MV-4-11 (cell line): Measurements from ENCODE around the gene PPP2R2C.

Experiments used
- DNase-seq: peaks from one replicate; lab custom pipeline; 2025; lab: John Stamatoyannopoulos, UW

PPP2R2C gene

DNA sequence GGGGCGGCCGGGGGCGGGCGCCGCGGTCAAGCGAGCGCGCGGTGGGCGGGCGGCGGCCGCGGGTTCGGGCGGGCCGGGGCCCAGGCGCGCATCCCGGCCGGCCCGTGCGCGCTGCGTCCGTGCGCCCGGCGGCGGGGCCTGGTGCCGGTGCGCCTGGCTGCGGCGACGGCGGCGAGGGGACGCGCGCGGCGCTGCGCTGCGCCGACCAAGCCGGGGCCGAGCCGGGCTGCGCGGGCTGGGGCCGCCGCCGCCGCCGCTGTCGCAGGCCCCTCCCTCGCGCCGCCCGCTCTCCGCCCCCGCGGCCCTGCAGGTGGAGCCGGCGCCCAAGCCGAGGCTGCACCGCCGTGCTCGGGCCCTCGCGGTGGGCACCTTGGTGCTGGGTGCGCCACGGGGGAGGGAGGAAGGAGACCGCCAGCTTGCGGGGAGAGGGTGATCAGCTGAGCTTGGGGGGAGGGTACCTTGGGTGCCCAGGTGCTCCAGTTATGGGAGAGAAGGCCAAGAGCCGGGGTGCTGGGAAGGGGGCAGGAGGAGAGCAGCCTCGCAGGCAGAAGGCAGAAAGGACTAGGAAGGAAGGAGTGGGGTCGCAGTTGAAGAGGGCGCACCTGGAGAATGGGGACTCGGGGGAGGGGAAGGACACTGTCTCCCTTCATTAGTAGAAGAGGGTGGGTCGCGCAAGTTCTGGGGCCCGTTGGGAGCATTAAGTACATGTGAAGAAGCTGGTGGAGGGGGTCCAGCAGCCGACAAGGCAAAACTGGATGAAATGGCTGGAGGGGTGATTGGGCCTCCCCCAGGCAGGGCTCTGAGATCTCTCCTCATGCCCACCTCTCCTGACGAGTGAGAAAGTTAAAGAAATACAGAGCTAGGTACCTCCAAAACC lies at the start of gene PPP2R2C:
TSS of gene PPP2R2C (minus strand) at position 228 of the 877 bp plus-strand sequence. CDS start 385 bp downstream, outside the sequence.
- no peak for DNase-seq

DNA sequence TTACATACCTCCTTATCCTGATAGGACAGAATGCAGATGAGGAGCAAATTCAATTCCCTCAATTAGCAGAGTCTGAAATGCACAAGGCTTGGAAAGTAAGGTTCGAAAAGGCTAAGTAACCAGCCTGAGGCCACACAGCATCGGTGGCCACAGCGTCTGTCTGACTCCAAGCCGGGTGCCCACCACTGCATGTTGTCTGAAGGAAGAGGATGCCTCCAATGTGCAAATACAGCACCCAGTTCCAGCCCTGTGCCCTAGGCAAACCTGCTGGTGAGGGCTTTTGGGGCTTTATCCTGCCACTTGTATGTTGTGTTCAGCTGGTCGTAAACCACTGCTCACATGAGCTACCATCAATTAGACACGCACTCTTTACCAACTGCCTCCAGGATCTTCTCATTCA lies 48.6 kb upstream of the PPP2R2C start:
- DNase-seq = no peak

DNA sequence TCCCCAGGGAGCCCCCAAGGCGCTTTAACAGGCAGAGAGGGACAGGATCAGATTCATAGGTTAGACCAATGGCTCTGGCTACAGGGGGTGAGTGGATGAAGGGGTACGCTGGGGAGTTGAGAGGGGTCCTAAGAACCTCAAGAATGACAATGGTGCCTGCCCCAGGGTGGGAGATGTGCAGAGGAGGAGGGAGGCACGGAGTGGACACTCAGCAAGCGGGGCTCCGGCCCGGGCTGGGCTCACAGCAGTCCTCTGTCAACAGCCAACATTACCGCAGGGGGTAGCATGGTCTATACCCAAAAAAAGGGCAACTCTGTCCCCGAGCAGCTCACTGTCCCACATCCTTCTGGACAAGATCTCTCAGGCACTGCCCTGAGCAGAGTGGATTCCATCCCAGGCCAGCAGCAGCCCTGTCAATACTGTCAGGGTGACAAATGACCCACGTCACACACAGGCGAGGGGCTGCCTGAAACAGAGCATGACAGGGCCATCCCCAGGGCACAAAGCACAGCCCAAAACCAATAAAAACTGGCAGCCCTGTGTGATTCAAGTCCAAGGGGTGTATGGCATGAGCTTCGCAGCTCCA lies 47.7 kb upstream of the PPP2R2C start:
- DNase-seq = no peak

DNA sequence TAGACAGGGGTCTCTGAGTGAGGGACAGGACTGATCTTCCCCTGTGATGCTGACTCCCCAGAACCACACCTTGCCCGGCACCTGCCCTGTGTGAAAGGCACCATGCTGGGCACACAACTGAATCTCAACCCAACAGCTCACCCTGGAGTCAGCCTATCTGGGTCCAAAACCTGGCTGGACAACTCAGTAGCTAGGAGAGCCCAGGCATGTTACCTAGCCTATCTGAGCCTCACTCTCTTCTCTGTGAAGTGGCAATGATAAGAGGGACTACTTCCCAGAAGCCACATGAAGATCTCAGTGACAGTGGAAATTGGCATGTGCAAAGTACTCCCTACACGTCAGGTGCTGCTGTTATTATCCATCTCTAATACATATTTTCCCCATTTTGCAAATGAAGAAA lies 44.8 kb upstream of the PPP2R2C start:
- DNase-seq = no peak

DNA sequence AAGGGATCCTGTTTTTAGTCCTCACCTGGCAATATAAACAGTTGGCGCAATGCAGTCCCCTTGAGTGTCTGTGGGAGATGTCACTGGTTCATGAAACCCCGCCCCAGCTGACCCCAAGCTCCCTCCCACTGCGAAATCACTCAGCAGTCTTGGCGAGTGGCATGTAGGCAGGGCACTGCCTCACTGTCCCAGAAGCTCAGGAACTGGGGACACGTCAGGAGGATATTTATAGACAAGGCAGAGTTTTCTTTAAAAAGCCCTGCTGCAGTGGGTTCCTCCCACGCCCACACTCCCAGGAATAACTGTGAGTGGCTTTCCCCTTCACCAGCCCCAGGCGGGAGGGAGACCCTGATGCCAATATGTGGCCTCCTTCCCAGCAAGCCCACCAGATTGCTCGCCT lies 44.3 kb upstream of the PPP2R2C start:
- DNase-seq = no peak

DNA sequence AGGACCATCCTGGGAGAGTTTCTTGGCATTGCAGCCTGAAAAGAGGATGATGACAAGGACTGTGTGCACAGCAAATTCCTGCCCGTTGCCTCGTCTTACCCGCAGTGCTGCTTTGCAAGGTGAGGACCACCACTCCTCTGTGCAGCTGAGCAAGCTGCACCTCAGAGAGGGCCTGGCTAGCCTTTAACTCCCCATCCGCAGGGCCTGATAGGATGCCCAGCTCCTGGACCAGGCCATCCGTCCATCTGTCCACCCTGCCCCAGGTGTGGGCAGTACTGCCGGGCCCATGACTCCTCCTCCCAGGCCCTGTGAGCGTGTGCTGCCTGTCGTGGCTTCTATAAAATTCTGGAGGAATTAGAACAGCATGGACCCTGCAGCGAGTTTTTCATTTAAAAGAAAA lies 43.9 kb upstream of the PPP2R2C start:
- DNase-seq = no peak

DNA sequence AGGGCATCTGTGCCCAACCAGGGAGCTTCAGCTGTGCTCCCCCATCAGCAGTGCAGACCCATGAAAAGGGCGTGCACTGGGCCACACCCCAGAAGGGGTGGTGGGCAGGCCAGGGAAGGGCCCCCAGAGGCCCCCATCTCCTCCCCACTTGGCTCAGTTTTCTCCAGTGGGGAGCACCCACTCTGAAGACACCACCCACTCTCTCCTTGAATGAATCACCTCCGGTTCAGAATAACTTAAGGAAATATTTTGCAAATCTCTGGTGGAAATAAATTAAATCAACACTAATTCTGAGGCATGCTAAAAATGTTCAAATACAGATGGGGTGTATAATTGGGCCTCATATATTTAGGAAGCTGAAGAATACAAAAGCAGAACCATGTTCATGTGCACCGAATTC lies 41.3 kb upstream of the PPP2R2C start:
- DNase-seq = no peak

DNA sequence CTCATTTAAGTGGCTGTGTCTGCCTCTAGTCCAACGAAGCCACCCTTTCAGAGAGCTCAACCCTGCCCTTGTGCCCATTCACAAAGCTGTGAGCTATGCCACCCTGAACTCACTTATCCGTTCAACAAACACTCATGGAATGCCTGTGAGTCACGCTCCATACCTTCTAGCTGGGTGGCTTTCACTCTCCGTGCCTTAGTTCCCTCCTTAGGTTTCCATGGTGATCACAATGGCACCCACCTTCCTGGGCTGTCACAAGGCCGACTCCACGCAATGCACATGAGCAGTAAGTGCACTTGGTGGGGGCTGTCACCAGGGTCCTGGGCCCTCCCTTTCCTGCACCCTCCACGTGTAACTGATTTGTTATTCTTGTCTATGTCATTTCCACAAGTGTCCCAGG lies 37.2 kb upstream of the PPP2R2C start:
- DNase-seq = no peak

DNA sequence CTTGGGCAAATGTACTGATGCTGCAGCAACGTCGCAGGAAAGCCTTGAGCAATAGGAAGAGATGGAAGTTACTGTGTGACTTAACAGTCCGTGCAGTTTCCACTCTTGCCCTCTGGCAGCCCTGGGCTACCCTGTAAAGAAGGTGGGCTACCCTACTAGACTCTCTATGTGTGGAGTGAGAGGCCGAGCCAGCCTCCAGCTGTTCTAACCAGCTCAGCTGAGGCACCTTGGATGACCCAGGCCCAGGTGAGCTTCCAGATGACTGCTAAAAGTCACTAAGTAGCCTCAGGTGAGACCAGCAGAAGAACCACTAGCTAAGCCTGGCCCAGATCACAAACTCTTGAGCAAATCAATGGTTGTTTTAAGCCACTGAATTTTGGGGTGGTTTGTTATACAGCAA lies 34.9 kb upstream of the PPP2R2C start:
- no peak for DNase-seq

DNA sequence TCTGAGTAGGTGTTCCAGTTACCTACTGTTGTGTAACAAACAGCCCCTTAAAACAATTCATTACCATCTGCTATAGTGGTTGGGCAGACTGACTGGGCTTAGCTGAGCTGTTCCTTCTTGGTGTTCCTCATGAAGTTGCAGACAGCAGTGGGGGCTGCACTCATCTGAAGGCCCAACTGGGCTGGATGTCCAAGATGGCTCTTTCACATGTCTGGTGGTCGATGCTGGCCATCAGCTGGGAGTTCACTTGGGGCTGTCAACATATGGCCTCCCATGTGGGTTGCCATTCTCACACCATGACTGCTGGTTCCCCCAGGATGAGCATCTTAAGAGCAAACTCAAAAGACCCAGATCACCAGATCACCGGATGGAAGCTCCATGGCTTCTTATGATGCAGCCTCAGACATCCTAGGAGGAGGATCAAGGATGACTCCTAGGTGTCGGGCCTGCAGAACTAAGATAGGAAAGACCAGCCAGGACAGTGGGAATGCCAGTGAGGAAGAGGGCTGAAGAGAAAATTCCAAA lies 34.3 kb upstream of the PPP2R2C start:
- no peak for DNase-seq

DNA sequence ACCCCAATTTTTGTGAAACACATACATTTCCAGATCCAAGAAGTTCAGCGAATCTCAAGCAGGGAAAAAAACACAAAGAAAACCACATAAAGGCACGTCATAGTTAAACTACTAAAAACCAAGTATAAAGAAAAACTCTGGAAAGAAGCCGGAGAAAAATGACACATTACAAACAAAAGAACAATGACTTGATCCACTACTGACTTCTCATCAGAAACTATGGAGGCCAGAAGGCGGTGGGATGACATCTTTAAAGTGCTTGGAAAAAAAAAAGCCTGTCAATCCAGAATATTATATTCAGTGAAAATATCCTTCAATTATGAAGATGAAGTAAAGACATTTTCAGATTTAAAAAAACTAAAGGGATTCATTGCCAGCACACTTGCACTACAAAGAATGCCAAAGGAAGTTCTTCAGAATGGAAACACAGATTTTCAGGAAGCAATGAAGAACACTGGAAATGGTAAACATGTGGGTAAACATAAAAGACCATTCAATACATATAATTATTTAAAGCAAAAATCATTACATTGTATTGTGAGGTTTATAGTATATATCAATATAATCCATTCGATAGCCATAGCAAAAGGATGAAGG lies 32.6 kb upstream of the PPP2R2C start:
- DNase-seq = peak; percentile 2

DNA sequence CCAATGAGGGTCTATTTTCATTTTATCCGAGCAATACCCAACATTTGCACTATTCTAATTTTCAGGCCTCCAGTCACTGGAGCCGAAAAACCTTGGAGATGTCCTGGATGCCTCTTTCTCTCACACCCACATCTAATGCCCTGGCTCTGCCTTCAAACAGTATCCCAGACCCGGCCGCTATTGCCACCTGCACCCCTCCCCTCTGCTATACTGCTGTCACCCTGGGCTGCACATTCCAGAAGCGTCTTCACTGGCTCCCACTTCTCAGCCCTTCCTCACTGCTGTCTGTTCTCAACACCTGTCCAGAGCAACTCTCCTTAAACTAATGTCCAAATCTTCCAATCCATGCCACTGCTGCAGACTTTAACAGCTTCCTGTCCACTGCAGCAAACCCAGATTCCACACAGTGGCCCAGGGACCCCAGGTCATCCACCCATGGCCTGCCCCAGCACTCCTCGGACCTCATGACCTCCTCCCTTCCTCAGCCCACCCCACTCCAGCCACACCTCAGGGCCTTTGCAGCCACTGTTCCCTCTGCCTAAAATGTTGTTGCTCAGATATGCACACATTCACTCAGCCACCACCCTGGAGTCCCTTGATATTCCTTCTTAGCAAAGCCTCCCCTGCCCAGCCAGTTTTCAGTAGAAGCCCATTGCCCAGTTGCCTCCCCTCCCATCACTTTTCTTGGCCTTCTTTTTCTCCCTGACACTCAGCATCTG lies 30.5 kb upstream of the PPP2R2C start:
- DNase-seq = no peak

DNA sequence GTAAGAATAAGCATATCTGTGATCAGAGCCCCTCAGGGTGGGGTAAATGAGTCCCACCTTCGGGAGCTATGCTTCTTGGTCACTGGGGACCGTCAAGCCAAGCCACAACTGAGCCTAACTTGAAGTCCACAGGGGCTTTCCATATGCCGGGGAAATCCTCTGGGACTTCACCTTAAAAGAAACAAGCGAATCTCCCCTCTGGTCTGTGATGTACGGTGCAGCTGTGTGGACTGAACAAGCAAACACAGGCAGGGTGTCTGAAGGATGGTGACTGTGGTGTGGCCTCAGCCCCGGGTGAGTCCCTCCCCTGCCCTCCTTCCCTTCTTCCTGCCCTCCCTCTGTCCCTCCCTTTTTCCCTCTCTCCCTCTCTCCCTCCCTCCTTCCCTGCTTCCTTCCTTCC lies 29.7 kb upstream of the PPP2R2C start:
- no peak for DNase-seq

DNA sequence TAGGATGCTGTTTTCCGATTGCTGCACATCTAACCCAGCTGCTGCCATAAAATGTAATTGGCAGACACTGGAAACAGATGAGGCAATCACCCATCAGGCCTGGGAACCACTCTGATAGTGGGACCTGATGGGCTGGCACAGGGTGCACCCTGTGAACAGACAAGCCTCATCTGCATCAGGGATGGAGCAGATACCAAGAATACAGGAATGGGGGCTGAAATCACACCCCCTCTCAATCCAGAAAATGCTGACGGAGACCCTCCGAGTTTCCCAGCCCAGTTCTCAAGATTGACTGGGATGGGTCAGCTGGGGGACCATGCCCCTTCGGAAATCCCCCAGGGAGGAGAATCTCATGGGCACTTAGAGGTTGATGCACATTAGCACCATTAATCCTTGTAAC lies 28.8 kb upstream of the PPP2R2C start:
- DNase-seq = no peak

DNA sequence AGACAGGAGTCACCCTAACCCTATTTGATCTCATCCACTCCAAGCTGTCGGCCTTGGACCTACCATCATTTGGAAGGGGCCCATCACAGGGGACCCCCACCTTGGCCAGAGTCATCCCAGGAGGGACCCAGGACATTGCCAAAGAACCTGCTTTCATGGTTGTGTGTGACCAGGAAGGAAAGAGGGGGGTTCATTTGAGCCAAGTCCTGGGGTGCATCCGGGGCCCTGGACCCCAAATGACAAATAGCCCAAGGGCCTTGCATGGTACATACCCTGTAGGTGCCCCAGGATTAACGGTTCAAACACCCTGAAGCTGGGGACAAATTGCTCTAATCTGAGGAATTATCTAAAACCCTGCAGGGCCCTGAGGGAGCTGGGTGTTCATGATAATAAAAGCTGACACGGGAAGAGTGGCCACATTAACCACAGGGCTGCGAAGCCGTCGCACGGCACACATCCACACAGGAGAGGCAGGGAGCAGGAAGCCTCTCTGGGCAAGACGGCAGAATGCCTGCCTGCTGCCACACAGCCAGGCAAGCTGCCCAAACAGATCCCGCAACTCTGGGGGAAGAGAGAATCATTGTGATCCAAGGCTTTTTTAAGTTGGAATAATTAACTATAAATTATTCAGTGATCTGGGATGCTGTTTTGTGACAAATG lies 28.2 kb upstream of the PPP2R2C start:
- no peak for DNase-seq

DNA sequence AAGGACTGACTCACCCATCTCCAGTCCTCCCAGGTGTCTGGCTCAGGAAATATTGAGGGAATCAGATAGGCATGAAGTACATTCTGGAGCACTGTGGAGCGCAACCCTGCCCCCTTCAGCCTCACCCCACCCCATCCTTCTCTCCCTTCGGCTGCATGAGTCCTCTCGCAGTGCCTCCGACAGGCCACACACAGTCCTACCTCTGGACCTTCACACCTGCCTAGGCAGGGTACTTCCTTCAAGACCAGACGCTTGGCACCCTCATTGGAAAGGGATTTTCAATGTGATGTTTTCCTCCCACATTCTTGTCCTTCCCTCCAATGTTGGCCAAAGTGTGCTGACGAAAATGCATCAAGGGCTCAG lies 26.8 kb upstream of the PPP2R2C start:
- DNase-seq = no peak

DNA sequence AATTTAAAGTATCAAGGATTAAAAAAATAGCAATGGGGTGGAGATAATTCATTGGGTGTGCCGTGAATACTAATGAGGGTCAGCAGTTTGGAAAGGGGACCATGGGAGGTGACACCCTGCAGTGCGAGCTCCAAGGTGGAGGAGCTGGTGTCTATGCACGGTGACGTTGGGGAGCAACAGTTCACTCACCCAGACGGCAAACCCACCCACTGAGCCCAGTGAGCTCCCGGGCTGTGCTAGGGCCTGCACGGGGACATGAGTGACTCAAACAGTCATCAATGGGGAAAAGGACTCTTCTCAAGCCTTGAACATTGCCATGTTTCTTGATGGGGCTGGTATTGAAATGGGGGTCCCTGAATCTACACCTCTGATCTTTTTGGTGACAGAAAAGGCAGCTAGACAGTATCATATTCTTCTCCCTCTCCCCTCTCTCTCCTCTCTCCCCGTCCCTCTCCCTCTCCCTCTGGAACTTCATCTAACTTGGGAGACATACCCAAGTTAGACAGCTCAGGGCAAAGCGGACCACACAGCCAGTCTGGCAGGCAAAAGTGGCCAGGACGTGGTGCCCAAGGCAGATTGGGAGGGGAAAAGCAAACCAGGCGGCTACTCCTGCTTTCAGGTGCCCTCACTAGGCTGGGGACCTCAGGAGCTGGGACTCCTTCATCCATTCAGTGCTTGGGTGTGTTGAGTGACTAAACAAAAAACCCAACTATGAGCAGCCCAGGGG lies 26.3 kb upstream of the PPP2R2C start:
- no peak for DNase-seq

DNA sequence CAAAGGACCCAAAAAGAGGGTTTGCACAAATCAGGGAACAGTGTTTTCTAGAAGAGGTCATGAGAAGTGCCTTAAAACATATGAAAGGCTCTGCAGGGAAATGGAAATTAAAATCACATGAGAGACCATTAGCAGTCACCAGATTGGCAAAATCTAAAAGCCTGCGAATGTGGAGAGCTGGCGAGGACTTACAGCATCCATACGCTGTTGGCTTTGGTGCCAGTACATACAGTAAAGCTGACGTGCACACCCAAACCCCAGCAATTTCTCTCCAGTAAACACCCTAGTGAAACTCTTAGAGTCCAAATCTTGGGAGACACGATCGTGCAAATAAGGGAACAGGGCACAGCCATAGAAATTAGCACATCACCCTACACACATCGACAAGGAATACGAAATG lies 25.4 kb upstream of the PPP2R2C start:
- DNase-seq = no peak

DNA sequence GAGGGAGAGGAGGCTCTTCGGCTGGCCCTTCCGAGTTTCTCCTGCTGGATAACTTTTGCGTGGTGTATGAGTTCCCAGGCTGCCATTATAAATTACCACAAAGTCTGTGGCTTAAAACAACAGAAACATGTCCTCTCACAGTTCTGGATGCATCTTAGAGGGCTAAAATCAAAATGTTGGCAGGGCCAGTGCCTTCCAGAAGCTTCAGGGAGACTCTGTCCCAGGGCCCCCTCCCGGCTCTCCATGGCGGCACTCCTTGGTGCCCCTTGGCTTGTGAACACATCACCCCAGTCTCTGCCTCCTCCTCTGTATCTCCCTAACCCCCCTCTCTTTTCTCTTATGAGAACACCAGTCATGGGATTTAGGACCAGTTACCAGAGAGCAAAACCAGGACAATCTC lies 23.3 kb upstream of the PPP2R2C start:
- DNase-seq = no peak

DNA sequence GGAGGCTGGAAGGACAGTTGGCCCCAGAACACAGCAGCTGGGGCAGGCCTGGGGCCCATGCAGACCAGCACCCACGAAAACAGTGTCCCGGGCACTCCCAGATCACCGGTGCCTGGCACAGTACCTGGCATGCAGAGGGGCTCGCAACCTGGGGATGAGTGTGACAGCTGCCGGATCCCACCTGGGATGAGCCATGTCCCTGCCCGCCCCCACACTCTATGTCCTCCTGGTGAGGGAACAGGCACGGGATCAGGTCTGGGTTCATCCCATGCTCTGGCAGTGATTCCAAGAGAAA lies 22.8 kb upstream of the PPP2R2C start:
- no peak for DNase-seq
